H9 (cell line): ENCODE results near the gene MGRN1. TPM values are rescaled to one million over a fixed set of nuclear protein-coding genes. Genes with fewer than 3 reads are reported as not detected.
A peak's percentile ranks its signal among the peaks of the same experiment; 100 is the strongest.

Experiments used
- DNase-seq: peaks from one replicate; pipeline ENCODE4 v3.0.0-alpha.2; 2017
- H2AFZ ChIP-seq: one replicate; pipeline ENCODE4 v1.6.1; 2013; ENCODE audit warnings: mild to moderate bottlenecking, low read length, control low read depth, moderate library complexity
- H2AK5ac ChIP-seq: 2 replicates; pipeline ENCODE4 v1.6.1; 2013; ENCODE audit warnings: low read length, control low read depth, mixed read lengths; ENCODE audit not compliant: insufficient read length
- H2BK120ac ChIP-seq: one replicate; pipeline ENCODE4 v1.6.1; 2013; ENCODE audit warnings: low read depth, mild to moderate bottlenecking, low read length, control low read depth, inconsistent platforms; ENCODE audit not compliant: poor library complexity, severe bottlenecking
- H2BK12ac ChIP-seq: 2 replicates; pipeline ENCODE4 v1.6.1; 2013; ENCODE audit warnings: low read length, control low read depth, mixed read lengths, low read depth; ENCODE audit not compliant: insufficient read length
- H2BK15ac ChIP-seq: 2 replicates; pipeline ENCODE4 v1.6.1; 2013; ENCODE audit warnings: low read depth, low read length, control low read depth
- H2BK20ac ChIP-seq: one replicate; pipeline ENCODE4 v1.6.1; 2013; ENCODE audit warnings: low read depth, mild to moderate bottlenecking, low read length, control low read depth, inconsistent platforms; ENCODE audit not compliant: poor library complexity, severe bottlenecking
- H2BK5ac ChIP-seq: 2 replicates; pipeline ENCODE4 v1.6.1; 2013; ENCODE audit warnings: low read length, control low read depth, mixed read lengths; ENCODE audit not compliant: insufficient read length
- H3K14ac ChIP-seq: 2 replicates; pipeline ENCODE4 v1.6.1; 2013; ENCODE audit warnings: low read length, control low read depth; ENCODE audit not compliant: insufficient read depth
- H3K18ac ChIP-seq: 2 replicates; pipeline ENCODE4 v1.6.1; 2013; ENCODE audit warnings: low read depth, mild to moderate bottlenecking, mixed read lengths, low read length, control low read depth; ENCODE audit not compliant: insufficient read length
- H3K23ac ChIP-seq: 2 replicates; pipeline ENCODE4 v1.6.1; 2013; ENCODE audit warnings: low read length, control low read depth, mixed read lengths, low read depth; ENCODE audit not compliant: insufficient read length
- H3K23me2 ChIP-seq: 2 replicates; pipeline ENCODE4 v1.6.1; 2013; ENCODE audit warnings: low read depth, mild to moderate bottlenecking, mixed read lengths, low read length, control low read depth; ENCODE audit not compliant: insufficient read length, poor library complexity, severe bottlenecking
- H3K27ac ChIP-seq: 2 replicates; pipeline ENCODE4 v1.5.1; 2013; ENCODE audit warnings: low read length, control low read depth, mixed read lengths, low read depth; ENCODE audit not compliant: insufficient read length
- H3K27me3 ChIP-seq: 2 replicates; pipeline ENCODE4 v1.6.1; 2013; ENCODE audit warnings: low read length, control low read depth, inconsistent platforms; ENCODE audit not compliant: insufficient read depth
- H3K4ac ChIP-seq: 2 replicates; pipeline ENCODE4 v1.6.1; 2013; ENCODE audit warnings: low read depth, mild to moderate bottlenecking, control low read depth, inconsistent platforms, low read length, moderate library complexity
- H3K4me1 ChIP-seq: 2 replicates; pipeline ENCODE4 v1.6.1; 2013; ENCODE audit warnings: low read length, control low read depth, inconsistent platforms; ENCODE audit not compliant: insufficient read depth
- H3K4me2 ChIP-seq: 2 replicates; pipeline ENCODE4 v1.6.1; 2013; ENCODE audit warnings: low read length, control low read depth, mixed read lengths; ENCODE audit not compliant: insufficient read length, insufficient read depth
- H3K56ac ChIP-seq: 2 replicates; pipeline ENCODE4 v1.6.1; 2013; ENCODE audit warnings: low read depth, mild to moderate bottlenecking, mixed read lengths, low read length, control low read depth; ENCODE audit not compliant: insufficient read length
- H3K79me1 ChIP-seq: 2 replicates; pipeline ENCODE4 v1.6.1; 2013; ENCODE audit warnings: low read depth, mild to moderate bottlenecking, moderate library complexity, low read length, control low read depth, inconsistent platforms; ENCODE audit not compliant: insufficient read depth, poor library complexity, severe bottlenecking
- H3K79me2 ChIP-seq: 2 replicates; pipeline ENCODE4 v1.6.1; 2013; ENCODE audit warnings: low read length, control low read depth, inconsistent platforms; ENCODE audit not compliant: insufficient read depth
- H3K9ac ChIP-seq: 2 replicates; pipeline ENCODE4 v1.6.1; 2013; ENCODE audit warnings: low read length, control low read depth, mixed read lengths; ENCODE audit not compliant: insufficient read length; ENCODE audit errors: extremely low read depth
- H3K9me3 ChIP-seq: one replicate; pipeline ENCODE4 v1.6.1; 2013; ENCODE audit warnings: low read depth, low read length, inconsistent platforms; ENCODE audit not compliant: control insufficient read depth
- H3T11ph ChIP-seq: one replicate; pipeline ENCODE4 v1.6.1; 2013; ENCODE audit warnings: mild to moderate bottlenecking, low read length, control low read depth, inconsistent platforms
- H4K20me1 ChIP-seq: one replicate; pipeline ENCODE4 v1.6.1; 2013; ENCODE audit not compliant: control insufficient read depth, insufficient read length, insufficient read depth
- H4K5ac ChIP-seq: 2 replicates; pipeline ENCODE4 v1.6.1; 2013; ENCODE audit warnings: low read depth, mild to moderate bottlenecking, mixed read lengths, low read length, control low read depth; ENCODE audit not compliant: insufficient read length
- H4K8ac ChIP-seq: replicated peaks from 2 replicates; pipeline ENCODE4 v1.6.1; 2013; ENCODE audit warnings: low read length, control low read depth, mixed read lengths, low read depth; ENCODE audit not compliant: insufficient read length
- H4K91ac ChIP-seq: 2 replicates; pipeline ENCODE4 v1.6.1; 2013; ENCODE audit warnings: low read depth, mild to moderate bottlenecking, moderate library complexity, mixed read lengths, low read length, control low read depth; ENCODE audit not compliant: insufficient read length
- H3K27ac Mint-ChIP-seq, 3 experiments: 2 replicates in 2 of 3; 3 replicates in 1 of 3; pipeline ENCODE4 v1.8.0; 2020 to 2021; ENCODE audit warnings: mixed read lengths in 3 of 3, mild to moderate bottlenecking in 1 of 3, moderate library complexity in 1 of 3
- H3K27me3 Mint-ChIP-seq: 2 replicates; pipeline ENCODE4 v1.8.0; 2021; ENCODE audit warnings: low read depth, mild to moderate bottlenecking, moderate library complexity, mixed read lengths
- H3K36me3 Mint-ChIP-seq, 3 experiments: 2 replicates in 2 of 3; 3 replicates in 1 of 3; pipeline ENCODE4 v1.8.0; 2020 to 2021; ENCODE audit warnings: low read depth in 3 of 3, mixed read lengths in 3 of 3; ENCODE audit not compliant: insufficient read depth in 1 of 3
- H3K4me1 Mint-ChIP-seq, 2 experiments: 2 replicates each; pipeline ENCODE4 v1.8.0; 2020; ENCODE audit warnings: mixed read lengths in 2 of 2
- H3K4me3 Mint-ChIP-seq, 2 experiments: 2 replicates in 1 of 2; 3 replicates in 1 of 2; pipeline ENCODE4 v1.8.0; 2020 to 2021; ENCODE audit warnings: mild to moderate bottlenecking in 2 of 2, mixed read lengths in 2 of 2, moderate library complexity in 1 of 2
- H3K9me3 Mint-ChIP-seq, 2 experiments: 2 replicates in 1 of 2; 3 replicates in 1 of 2; pipeline ENCODE4 v1.8.0; 2020; ENCODE audit warnings: mild to moderate bottlenecking in 2 of 2, mixed read lengths in 2 of 2, moderate library complexity in 1 of 2
- WGBS: extraction: QIAGEN DNeasy Blood & Tissue Kit; methylation state at CpG from one replicate; pipeline ENCODE4 v1.1.7; 2013; ENCODE audit warnings: missing lambda C conversion rate, low lambda C conversion rate, mixed read lengths; ENCODE audit not compliant: insufficient read length; ENCODE audit errors: extremely low coverage; 5-methylcytosine and 5-hydroxymethylcytosine counted together
- total RNA-seq: library from RNA; stranded (reverse); gene quantifications from 2 replicates; pipeline ENCODE4 v1.2.1, GENCODE V29; 2021
- TF ChIP-seq, protein P1 (sequence below): fragments of 200-600 bp; sonication (generic); conservative IDR thresholded peaks from 3 replicates; pipeline ENCODE4 v1.8.0; 2021; ENCODE audit warnings: antibody characterized with exemption, mild to moderate bottlenecking

MGRN1 gene
- total RNA-seq, 1 experiment from 2014 or later, result 91.6 TPM

- Histone ChIP-seq H4K20me1 (no peaks in the 10 kb centered on the region), H2BK20ac (no peak overlapping the region), H3K4ac (no peak overlapping the region), H3K23ac (no peak overlapping the region), H4K5ac (no peak overlapping the region), H3K9ac (no peak overlapping the region), H3K27me3 (no peaks in the 10 kb centered on the region), H3K79me2 (peaks cover 7% of the 10 kb centered on the region; the same call in 1 of the 2 replicates), H3K14ac (no peak overlapping the region), H4K8ac (no peak overlapping the region), H4K91ac (no peak overlapping the region), H3K18ac (no peak overlapping the region), H3T11ph (no peak overlapping the region), H2BK12ac (no peak overlapping the region), H3K4me2 (no peak overlapping the region), H2AFZ (no peak overlapping the region), H3K9me3 (no peaks in the 10 kb centered on the region), H2AK5ac (no peak overlapping the region), H2BK15ac (no peak overlapping the region), H2BK120ac (no peak overlapping the region), H3K23me2 (no peaks in the 10 kb centered on the region), H2BK5ac (no peak overlapping the region), H3K27ac (no peak overlapping the region), H3K56ac (no peak overlapping the region), H3K79me1 (peaks cover 15% of the 10 kb centered on the region), H3K4me1 (no peaks in the 10 kb centered on the region)
- H3K36me3 Mint-ChIP-seq, result peaks cover 8 to 25% (median 13%) of the 10 kb centered on the region in 3 experiments
- peaks cover 0 to 11% of the 10 kb centered on the region in 2 experiments; a peak in 3 of 5 replicates for H3K9me3 Mint-ChIP-seq
- no peaks in the 10 kb centered on the region for H3K27me3 Mint-ChIP-seq
- no peak overlapping the region for H3K4me3 Mint-ChIP-seq
- peak overlapping the region in 2 of 3 experiments; percentile 29 to 78; a peak in 3 of 7 replicates for H3K27ac Mint-ChIP-seq
- peaks cover 4 to 7% of the 10 kb centered on the region in 2 experiments; a peak in 3 of 4 replicates for H3K4me1 Mint-ChIP-seq
- no CpG with 5 or more reads among the region's 12 CpGs for WGBS
- DNase-seq, result no peak
- TF ChIP-seq, protein P1, sequence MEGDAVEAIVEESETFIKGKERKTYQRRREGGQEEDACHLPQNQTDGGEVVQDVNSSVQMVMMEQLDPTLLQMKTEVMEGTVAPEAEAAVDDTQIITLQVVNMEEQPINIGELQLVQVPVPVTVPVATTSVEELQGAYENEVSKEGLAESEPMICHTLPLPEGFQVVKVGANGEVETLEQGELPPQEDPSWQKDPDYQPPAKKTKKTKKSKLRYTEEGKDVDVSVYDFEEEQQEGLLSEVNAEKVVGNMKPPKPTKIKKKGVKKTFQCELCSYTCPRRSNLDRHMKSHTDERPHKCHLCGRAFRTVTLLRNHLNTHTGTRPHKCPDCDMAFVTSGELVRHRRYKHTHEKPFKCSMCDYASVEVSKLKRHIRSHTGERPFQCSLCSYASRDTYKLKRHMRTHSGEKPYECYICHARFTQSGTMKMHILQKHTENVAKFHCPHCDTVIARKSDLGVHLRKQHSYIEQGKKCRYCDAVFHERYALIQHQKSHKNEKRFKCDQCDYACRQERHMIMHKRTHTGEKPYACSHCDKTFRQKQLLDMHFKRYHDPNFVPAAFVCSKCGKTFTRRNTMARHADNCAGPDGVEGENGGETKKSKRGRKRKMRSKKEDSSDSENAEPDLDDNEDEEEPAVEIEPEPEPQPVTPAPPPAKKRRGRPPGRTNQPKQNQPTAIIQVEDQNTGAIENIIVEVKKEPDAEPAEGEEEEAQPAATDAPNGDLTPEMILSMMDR, result no peak
These were observed 10.1 kb downstream of the MGRN1 start for GRCh38 chr16:4634768-4635167.
